HG03039 (cell line): Measurements from ENCODE around the gene ELL.

Source experiments
- ATAC-seq: cut with Tn5 transposase; IDR thresholded peaks from one replicate; pipeline ENCODE4 v1.9.1; 2021; ENCODE audit warnings: mild to moderate bottlenecking, moderate library complexity; ENCODE audit not compliant: unreplicated experiment

ELL gene

DNA sequence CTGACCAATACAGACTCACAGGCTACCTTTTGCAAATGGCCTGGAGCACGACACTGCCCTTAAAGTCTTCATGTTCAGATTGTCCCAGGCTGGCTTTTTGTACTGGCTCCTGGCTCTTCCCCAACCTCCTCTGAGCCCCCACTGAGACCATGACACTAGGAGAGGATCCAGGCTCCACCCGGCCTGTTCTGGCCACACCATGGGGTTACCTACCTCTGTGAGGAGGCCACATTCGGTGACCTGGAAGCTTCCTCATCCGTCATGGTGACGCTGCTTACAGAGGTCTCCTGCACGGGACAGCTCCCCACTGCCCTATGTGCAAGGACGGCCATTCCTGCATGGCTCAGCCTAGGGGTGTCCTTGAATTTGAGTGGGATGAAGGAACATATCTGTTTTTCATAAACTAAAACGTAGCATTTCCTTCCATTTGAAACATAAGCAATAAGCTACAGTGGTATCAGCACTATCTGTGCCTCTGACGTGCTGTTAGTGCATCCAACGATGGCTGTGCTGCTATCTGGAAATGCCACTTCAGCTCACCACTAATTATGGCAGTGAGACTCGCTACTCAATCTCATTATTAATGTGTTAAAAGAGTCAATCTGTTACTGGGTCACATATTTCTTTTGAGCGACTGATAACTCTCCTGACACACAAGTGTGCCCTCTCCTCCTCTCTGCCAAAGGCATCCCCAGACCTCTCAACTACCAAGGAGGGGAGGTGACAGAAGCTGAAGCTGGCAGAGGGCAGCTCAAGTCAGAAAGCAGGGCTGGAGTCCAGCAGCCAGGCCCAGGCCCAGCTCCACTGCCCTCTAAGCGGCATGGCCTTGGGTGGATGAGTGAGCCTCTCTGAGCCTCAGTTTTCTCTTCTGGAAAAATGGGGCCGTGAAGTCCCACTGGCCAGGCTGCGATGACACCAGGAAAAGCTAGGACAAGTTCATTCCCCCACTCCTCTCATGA, 29.6 kb downstream of the ELL start:
- no peak for ATAC-seq

DNA sequence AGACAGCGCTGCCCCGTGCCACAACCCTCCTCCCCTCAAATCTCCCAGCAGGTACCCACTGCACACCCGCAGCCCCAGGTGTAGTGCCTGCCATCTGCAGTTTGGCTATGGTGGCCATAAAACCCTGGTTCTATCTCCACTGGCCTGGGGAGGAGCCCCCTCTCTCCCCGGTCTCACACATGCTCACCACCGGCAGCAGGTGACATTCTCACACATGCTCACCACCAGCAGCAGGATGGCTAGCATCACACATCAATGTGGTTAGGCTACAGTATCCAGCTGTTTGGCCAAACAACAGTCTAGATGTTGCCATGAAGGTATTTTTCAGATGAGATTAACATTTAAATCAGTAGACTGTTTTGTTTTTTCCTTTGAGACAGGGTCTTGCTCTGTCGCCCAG, 31.1 kb downstream of the ELL start:
- ATAC-seq, result no peak

GRCh38 chr19:18489627-18490184, 32.2 kb downstream of the ELL start:
- ATAC-seq, result no peak

- ATAC-seq, result no peak
Measured at GRCh38 chr19:18488838-18489626, 32.8 kb downstream of the ELL start.

DNA sequence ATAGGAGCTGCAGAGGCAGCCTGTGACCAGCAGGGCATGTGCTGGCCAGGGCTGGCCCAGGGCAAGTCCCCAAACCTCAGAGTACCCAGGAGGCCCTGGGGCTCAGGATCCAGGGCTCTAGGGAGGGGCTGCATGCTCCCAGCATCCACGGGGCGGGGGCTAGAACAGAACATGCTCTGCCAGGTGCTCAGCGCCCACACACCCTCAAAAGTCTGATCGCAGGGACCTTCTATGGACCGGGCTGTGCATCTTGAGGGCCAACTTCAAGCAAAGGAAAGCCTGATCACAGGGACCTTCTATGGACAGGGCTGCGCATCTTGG, 33.5 kb downstream of the ELL start:
- ATAC-seq, result no peak

DNA sequence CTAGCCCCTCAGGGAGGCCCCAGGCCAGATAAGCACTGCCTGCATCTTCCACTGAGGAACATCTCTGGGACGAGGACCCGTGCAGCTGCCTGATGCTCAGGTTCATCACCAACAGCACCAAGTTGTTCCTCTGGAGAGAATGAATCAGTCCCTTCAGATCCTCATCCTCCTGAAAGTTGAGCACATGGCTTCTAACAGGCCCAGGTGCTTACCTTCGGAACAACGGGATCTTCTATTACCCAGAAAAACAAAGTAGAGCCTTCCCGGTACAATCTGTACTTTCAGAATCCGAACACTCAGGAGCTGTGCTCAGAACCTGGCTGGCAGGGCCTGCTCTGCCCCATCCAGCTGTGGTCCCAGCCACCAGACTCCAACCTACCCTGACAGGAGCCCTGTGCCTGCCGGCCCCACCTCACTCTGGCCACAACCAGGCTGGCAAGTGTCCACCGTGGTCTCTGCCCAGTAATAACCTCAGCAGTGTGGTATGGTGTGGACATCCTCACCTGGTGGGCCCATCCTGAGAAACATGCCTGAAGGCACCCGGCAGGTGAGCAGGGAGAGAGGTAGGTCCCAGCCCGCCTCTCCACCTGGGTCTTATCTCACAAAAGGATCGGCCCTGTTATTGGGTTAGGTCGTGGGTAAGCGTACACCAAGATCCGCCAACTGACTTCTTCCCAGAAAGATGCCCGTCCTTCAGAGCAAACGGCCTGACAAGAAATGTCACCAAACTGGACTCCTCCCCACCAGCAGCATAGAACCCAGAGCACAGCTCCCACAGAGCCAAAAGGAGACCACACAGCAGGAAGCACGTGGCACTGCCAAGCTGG, 34.1 kb downstream of the ELL start:
- no peak for ATAC-seq

DNA sequence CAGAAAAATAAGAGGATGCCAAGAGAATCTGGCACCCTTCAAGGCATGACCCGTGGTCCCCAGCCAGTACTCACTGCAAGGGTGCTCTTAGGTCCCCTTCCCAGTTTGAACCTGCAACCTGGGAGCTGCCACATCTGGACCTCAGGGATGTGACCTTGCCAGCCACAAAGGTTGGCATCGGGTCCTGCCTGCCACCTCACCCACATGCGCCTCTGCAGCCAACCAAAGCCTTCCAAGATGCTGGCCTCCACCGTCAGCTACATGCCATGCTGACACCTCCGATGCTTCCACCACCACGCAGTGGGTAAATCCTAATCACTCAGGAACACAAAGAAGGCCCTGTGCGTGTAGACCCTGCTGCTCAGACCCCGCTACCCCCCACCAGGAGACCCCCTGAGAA, 35.1 kb downstream of the ELL start:
- no peak for ATAC-seq

GRCh38 chr19:18484992-18485391, 36.9 kb downstream of the ELL start:
- no peak for ATAC-seq

- no peak for ATAC-seq
Measured at GRCh38 chr19:18483119-18483890, 38.6 kb downstream of the ELL start.

GRCh38 chr19:18481505-18482222, 40.2 kb downstream of the ELL start:
- ATAC-seq, result no peak

- ATAC-seq, result no peak
Measured at GRCh38 chr19:18480006-18480691, 41.7 kb downstream of the ELL start.

DNA sequence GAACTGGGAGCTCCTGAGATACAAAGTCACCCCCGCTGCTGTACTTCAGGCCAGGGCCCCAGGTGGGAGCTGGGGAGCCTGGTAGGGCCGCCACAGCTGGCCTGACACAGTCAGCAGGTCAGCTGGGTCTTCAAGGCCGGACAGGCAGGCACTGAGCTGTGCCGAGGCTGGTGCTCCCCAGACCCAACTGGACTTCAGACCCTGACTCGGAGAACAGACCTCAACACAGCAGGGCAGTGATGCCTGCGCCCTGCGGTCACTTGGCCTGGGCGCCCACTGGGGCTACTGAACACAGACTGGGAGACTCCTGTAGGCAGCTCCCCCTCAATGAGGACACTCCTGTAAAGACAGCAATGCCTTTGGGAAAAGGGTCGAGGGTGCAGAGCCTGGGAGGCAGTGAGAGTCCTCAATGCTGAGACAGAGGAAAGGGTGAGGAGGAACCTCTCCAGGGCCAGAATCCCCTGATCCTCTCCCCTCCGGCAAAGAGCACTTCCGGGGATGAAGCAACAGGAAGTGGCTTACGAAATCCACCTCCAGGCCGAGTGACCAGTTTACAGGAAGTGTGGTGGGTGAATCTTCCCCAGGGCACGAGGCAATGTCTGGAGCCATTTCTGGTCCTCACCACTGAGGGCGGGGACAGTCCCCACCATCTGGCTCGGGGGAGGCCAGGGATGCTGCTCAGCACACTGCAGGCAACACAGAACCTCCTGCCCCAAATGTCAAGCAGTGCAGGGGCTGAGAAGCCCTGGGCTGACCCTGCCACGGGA, 43.1 kb downstream of the ELL start:
- ATAC-seq, result no peak

- no peak for ATAC-seq
Measured at GRCh38 chr19:18477974-18478373, 43.9 kb downstream of the ELL start.

DNA sequence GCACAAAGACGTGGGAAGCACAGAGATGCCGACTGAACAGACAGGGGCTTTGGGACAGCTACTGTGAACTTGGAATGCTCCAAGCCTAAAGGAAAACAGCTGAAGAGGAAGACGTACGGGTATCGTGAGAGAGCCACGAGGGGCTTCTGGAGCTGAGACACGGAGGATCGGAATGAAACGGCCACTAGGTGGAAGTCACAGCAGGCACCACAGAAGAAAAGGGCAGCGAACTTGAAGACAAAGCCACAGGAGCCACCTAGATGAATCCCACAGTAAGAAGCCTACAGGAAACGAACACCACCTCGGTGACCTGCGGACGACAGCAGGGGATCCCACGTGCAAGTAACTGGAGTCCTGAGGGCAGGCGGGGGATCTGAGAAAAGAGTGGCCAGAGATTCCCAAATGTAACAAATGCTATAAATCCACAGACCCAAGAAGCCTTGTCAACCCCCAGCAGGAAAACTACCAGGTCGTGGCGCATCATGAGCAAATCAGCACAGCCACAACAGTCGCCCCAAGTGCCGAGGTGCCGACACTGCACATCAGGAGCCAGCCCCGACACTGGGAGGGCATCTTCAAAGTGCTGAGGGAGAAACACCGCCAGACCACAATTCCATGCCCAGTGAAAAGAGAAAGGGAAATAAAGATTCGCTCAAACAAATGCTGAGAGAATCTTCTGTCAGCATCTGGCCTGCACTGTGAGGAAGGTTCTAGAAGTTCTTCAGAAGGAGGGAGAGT, 44.7 kb downstream of the ELL start:
- ATAC-seq, result no peak

DNA sequence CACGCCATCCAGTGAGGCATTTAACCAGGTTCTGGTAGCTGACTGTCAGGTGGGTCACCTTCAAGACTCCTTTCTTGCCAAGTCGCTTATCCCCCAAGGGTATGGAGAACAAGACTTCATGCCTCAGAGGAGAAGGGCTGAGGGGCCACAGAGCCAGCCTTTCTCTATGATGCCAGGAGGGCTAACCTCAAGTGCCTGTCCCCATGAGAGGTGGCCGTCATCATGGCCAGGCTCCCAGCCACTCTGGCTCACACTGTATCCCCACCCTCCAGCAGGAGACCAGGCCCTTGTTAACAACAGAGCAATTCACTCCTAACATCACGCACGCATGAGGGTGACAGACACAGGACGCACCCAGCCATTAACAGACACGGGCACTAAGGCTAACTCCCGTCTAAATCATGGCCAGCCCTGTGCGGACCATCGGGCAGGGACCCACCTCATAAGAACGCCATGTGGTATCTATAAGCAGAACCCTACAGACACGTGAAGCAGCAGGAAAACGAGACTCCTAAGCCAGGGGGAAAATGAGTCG, 45.3 kb downstream of the ELL start:
- no peak for ATAC-seq

DNA sequence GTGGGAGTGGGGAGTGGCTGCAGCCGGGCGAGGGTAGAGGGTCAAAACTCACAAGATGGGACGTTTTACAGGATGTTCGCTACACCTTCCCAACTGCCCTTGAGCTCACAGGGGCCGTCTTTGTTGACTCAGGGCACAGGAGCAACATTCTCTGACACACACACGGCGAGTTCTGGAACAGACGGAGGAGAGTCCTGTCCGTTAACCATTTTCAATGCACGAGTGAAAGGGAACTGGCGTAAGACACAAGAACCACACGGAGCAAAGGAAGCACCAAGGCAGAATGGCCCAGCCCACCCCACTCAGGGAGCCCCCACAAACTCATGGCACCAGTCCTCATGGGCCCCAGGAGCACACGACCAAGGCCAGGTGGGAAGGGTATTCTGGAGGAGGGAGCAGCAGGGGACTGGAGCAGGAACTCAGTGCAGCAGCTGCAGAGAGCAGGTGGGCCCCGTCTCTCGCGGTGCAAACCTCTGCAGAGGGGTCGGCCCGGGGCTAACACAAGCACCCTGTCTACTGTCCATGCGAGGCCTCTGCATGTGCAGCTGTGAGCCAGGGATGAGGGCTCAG, 46.0 kb downstream of the ELL start:
- no peak for ATAC-seq

- ATAC-seq, result no peak
Measured at GRCh38 chr19:18475004-18475453, 46.8 kb downstream of the ELL start.
